ENCODE results near the gene KCNJ2. TPM values are rescaled to one million over a fixed set of nuclear protein-coding genes. Genes with fewer than 3 reads are reported as not detected.

KCNJ2 gene
- total and polyA plus RNA-seq, 2 experiments from 2014 or later = 0.75 to 1.1 TPM

GRCh38 chr17:70225276-70225675 is 55.9 kb downstream of the KCNJ2 start:
- WGBS, 2 experiments (ENCODE audit: low coverage in 1 of 2, low lambda C conversion rate in 2 of 2, missing lambda C conversion rate in 2 of 2) = 49 to 53% methylated on average over 4 of the region's 4 CpGs
- H3K4me3 ChIP-seq = no peak overlapping the region
- no peaks in the 10 kb centered on the region for H3K4me1 ChIP-seq (ENCODE audit: insufficient read depth)
- DNase-seq = no peak
- no peaks in the 10 kb centered on the region for H3K27me3 ChIP-seq (replicated peaks; ENCODE audit: insufficient read depth)
- no peak overlapping the region for H3K4me2 ChIP-seq (ENCODE audit: unreplicated experiment)
- H3K9me3 ChIP-seq (ENCODE audit: low read depth) = no peaks in the 10 kb centered on the region
- H3K36me3 ChIP-seq (ENCODE audit: low read depth) = no peaks in the 10 kb centered on the region
- H3F3A ChIP-seq (ENCODE audit: insufficient read depth) = no peaks in the 10 kb centered on the region
- no peak overlapping the region for H2AFZ ChIP-seq
- no peak overlapping the region for H3K9ac ChIP-seq
- no peak overlapping the region for H3K27ac ChIP-seq
- TF ChIP-seq EZH2phosphoT487 (IDR thresholded peaks at IDR 0.05; ENCODE audit: insufficient read depth, low read depth) (no peak), EZH2 (IDR thresholded peaks at IDR 0.05; ENCODE audit: insufficient read depth, poor library complexity, severe bottlenecking) (no peak)
- no peaks in the 10 kb centered on the region for H3K9me2 ChIP-seq (ENCODE audit: insufficient read depth)
- H4K20me1 ChIP-seq (ENCODE audit: insufficient read depth) = no peaks in the 10 kb centered on the region; the same call in 1 of the 2 replicates
- in situ Hi-C loops (cut with MboI) = no loop called here
- H3K79me2 ChIP-seq (ENCODE audit: insufficient read depth) = no peaks in the 10 kb centered on the region

Other genes starting within 250 kb of the KCNJ2 start
- not detected in 2 replicates for gene KCNJ16, start 94.3 kb upstream of the KCNJ2 start, total RNA-seq (2014; rRNA removed; shearing (Covaris generic))
- gene KCNJ16, start 94.3 kb upstream of the KCNJ2 start, polyA plus RNA-seq (2016; fragmentation: Nextera tagmentation; extraction: Ambion mirVana) = not detected in 2 replicates

Data from GM23248 (cell line).